Activated CD8-positive, alpha-beta memory T cell treated with anti-CD3 and anti-CD28 coated beads, Interleukin-2, amount 10 ng/mL, durations not matched to agents 7 days and 5 days (primary cell): ENCODE data around the gene TBX10. TPM values are rescaled to one million over a fixed set of nuclear protein-coding genes. Genes with fewer than 3 reads are reported as not detected.

Source experiments
- ATAC-seq: fragments of 150-1000 bp; cut with Tn5 transposase; one replicate; pipeline ENCODE4 v1.10.0; 2021; ENCODE audit warnings: moderate library complexity
- CTCF ChIA-PET: fragments of 350-600 bp; sonication (Branson Sonifier 250); formaldehyde crosslinking; loops from one replicate; lab custom pipeline; 2021; ENCODE audit warnings: antibody characterized with exemption; lab: Charles Lee
- DNase-seq: peaks from one replicate; pipeline ENCODE4 v3.0.0-alpha.2; 2020
- H3K27ac Mint-ChIP-seq: one replicate; pipeline ENCODE4 v1.8.0; 2021; ENCODE audit warnings: mild to moderate bottlenecking, mixed read lengths
- H3K27me3 Mint-ChIP-seq: one replicate; pipeline ENCODE4 v1.8.0; 2021; ENCODE audit warnings: mixed read lengths
- H3K36me3 Mint-ChIP-seq: one replicate; pipeline ENCODE4 v1.8.0; 2021; ENCODE audit warnings: mild to moderate bottlenecking, mixed read lengths
- H3K4me1 Mint-ChIP-seq: one replicate; pipeline ENCODE4 v1.8.0; 2021; ENCODE audit warnings: mixed read lengths
- H3K4me3 Mint-ChIP-seq: one replicate; pipeline ENCODE4 v1.8.0; 2021; ENCODE audit warnings: mild to moderate bottlenecking, moderate library complexity, mixed read lengths
- H3K9me3 Mint-ChIP-seq: one replicate; pipeline ENCODE4 v1.8.0; 2022; ENCODE audit warnings: low read depth, mixed read lengths
- total RNA-seq, 2 experiments: library from RNA; stranded (reverse); gene quantifications; one replicate each; pipeline ENCODE4 v1.2.3, GENCODE V29; 2021

Gene TBX10
- total RNA-seq, 2 experiments from 2014 or later: not detected

- no peaks in the 10 kb centered on the region for H3K36me3 Mint-ChIP-seq
- H3K4me1 Mint-ChIP-seq: no peaks in the 10 kb centered on the region
- no peak overlapping the region for H3K4me3 Mint-ChIP-seq
- CTCF ChIA-PET: interaction anchor here (2.2 kb wide), 1 partner anchor 41 kb away, joined by 6 read pairs; the partner anchor contains the start of gene NUDT8
- peak; percentile 30 for ATAC-seq
- H3K27ac Mint-ChIP-seq: no peak overlapping the region
- DNase-seq: no peak
- no peaks in the 10 kb centered on the region for H3K9me3 Mint-ChIP-seq
- no peaks in the 10 kb centered on the region for H3K27me3 Mint-ChIP-seq
Observed at GRCh38 chr11:67670316-67671210, 31.0 kb upstream of the TBX10 start.

- CTCF ChIA-PET: interaction anchor here (0.9 kb wide), 2 partner anchors 10 to 32 kb away, joined by 3 to 4 read pairs; no protein-coding TSS in a partner anchor
- no peak for ATAC-seq
- Mint-ChIP-seq H3K9me3 (no peaks in the 10 kb centered on the region), H3K4me1 (no peaks in the 10 kb centered on the region), H3K36me3 (no peaks in the 10 kb centered on the region), H3K27me3 (no peaks in the 10 kb centered on the region), H3K4me3 (no peak overlapping the region), H3K27ac (no peak overlapping the region)
- DNase-seq: no peak
Observed at GRCh38 chr11:67668192-67668551, 28.6 kb upstream of the TBX10 start.

DNA sequence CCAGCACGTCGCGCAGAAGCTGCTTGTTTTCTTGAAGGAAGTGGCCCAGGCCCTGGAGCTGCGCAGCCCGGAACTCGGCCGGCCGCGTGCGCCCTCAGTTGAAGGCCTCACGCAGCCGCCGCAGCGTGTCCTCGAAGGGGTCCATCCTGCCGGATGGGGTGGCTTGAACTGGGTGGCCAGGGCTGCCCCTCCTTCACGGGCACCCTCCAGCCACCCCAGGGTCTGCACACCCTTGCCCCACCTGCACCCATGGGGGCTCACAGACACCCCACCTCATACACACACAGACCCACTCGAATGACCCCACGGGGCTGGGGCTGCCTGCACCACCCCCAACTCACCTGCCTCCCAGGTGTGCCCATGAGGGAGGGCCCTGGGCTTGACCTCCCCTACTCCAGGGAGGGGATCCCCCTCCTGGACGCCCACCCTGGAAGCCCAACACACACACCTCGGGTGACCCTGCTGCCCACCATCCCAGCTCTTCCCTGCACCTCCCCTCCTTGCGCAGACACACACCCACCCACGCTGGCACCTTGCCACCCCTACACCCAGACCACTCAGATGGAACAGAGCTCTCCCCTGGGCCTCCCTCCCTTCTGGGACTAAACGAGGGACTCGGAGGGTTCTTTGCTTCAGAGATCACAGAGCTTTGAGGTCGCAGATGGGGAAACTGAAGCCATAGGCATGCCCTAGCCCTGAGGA is 28.1 kb upstream of the TBX10 start:
- no peak overlapping the region for H3K27ac Mint-ChIP-seq
- H3K9me3 Mint-ChIP-seq: no peaks in the 10 kb centered on the region
- H3K36me3 Mint-ChIP-seq: no peaks in the 10 kb centered on the region
- H3K4me1 Mint-ChIP-seq: no peaks in the 10 kb centered on the region
- ATAC-seq (peak; percentile 4), DNase-seq (no peak)
- no peaks in the 10 kb centered on the region for H3K27me3 Mint-ChIP-seq
- CTCF ChIA-PET: interaction anchor here (0.9 kb wide), 2 partner anchors 9 to 32 kb away, joined by 3 to 4 read pairs; no protein-coding TSS in a partner anchor
- no peak overlapping the region for H3K4me3 Mint-ChIP-seq

DNA sequence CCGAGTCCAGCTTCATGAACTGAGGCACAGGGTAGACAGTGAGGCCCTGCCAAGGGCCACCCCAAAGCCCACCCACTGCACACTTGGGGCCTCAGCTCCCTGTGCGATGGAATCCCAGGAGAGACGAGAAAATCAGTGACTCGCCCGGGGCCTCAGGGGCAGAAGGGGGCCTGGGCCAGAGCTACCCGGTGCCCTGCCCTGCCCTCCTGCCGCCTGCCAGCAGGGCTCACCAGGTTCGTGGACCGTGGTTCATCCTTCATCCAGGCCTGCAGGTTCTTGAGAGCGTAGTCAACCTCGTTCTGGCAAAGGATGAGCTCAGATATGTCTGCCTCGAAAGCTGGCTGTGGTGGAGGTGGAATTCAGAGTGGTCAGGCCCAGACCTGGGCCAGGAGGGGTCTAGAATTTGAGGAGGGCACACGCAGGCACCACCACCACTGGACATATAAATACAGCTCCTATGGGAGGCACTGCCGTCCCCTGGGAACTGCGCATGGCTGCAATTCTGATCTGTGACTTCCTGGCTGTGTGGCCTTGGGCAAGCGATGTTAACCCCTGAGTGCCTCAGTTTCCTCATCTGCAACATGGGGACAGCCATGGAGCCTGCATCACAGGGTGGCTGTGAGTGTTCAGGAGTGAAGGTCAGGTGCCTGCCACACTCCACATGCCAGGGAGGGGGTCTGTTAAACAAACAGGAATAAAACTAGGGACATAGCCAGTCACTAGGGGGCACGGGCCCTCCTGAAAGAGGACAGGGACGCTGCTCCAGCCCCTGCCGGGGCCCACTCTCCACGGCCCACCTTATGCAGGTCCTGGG is 27.3 kb upstream of the TBX10 start:
- CTCF ChIA-PET: interaction anchor here (0.5 to 0.9 kb wide), 2 partner anchors 31 to 298 kb away, joined by 3 to 4 read pairs; no protein-coding TSS in a partner anchor
- DNase-seq (no peak), ATAC-seq (no peak)
- H3K27me3 Mint-ChIP-seq: no peaks in the 10 kb centered on the region
- H3K4me3 Mint-ChIP-seq: no peak overlapping the region
- H3K9me3 Mint-ChIP-seq: no peaks in the 10 kb centered on the region
- H3K36me3 Mint-ChIP-seq: no peaks in the 10 kb centered on the region
- no peak overlapping the region for H3K27ac Mint-ChIP-seq
- no peaks in the 10 kb centered on the region for H3K4me1 Mint-ChIP-seq

DNA sequence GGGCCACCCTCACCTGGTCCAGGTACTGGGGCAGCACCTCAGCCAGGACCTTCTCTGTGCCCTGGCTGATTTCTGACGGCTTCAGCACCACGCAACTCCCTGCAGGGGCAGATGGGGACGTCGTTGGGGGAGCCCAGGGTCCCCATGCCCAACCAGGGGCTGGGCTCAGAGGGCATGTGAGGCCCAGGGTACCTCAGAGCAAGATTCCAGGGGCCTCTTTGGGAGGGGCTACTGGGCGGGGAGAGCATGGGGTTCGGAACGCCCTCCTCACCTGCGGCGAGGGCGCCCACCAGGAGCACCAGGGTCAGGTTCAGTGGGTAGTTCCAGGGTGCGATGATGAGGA is 26.7 kb upstream of the TBX10 start:
- Mint-ChIP-seq H3K36me3 (no peaks in the 10 kb centered on the region), H3K4me1 (no peaks in the 10 kb centered on the region), H3K9me3 (no peaks in the 10 kb centered on the region), H3K4me3 (no peak overlapping the region), H3K27me3 (no peaks in the 10 kb centered on the region), H3K27ac (no peak overlapping the region)
- CTCF ChIA-PET: interaction anchor here (0.5 kb wide), 1 partner anchor 299 kb away, joined by 3 read pairs; no protein-coding TSS in a partner anchor
- no peak for DNase-seq
- no peak for ATAC-seq

- ATAC-seq (no peak), DNase-seq (no peak)
- no peaks in the 10 kb centered on the region for H3K27me3 Mint-ChIP-seq
- no peaks in the 10 kb centered on the region for H3K4me1 Mint-ChIP-seq
- H3K36me3 Mint-ChIP-seq: no peaks in the 10 kb centered on the region
- no peak overlapping the region for H3K27ac Mint-ChIP-seq
- H3K9me3 Mint-ChIP-seq: no peaks in the 10 kb centered on the region
- CTCF ChIA-PET: interaction anchor here (1.2 kb wide), 2 partner anchors 10 to 36 kb away, joined by 3 read pairs; partner anchors contain the start of gene NUDT8
- H3K4me3 Mint-ChIP-seq: no peak overlapping the region
Observed at GRCh38 chr11:67665541-67666302, 26.2 kb upstream of the TBX10 start.

DNA sequence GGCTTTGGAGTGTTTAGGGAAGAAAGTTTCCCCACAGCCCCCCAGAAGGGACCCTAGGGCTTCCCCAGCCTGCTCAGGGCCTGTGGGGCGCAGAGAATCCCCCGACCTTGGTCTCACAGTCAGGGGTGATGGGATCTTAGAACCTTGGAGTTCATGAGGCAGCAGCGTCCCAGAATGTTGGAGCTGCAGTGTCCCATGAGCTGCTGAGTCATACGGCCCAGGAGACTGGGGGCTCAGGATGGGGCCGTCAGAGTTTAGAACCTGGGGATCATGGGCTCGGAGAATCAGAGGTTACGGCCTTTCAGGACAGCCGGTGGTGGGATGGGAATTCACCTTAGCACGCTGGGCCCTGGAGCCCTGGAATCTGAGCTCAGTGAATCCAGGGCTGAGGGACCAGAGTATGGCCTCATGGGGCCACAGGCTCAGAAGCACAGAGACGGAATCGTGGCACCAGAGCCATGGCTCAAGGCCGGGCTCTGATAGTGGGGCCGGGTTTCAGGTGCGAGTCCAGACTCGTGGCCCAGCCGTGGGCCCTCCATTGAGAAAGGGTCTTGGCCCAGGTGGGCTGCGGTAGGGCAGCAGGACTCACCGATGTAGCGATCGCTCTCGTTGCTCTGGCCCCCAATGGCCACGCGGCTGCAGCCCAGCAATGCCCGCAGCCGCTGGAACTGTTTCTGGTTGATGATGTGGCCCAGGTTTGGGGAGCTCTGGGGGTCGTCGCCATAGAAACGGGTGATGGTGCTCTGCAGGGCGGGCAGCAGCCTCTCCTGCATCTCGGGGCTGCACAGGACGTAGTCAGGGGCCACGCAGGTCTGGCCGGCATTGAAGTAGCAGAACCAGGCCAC is 25.4 kb upstream of the TBX10 start:
- Mint-ChIP-seq H3K4me3 (no peak overlapping the region), H3K36me3 (no peaks in the 10 kb centered on the region), H3K27ac (no peak overlapping the region), H3K4me1 (no peaks in the 10 kb centered on the region), H3K9me3 (no peaks in the 10 kb centered on the region), H3K27me3 (no peaks in the 10 kb centered on the region)
- CTCF ChIA-PET: interaction anchor here (0.6 to 1.2 kb wide), 3 partner anchors 9 to 736 kb away, joined by 3 to 5 read pairs (median 3); partner anchors contain the start of gene NUDT8
- no peak for DNase-seq
- ATAC-seq: no peak

GRCh38 chr11:67664213-67664585 is 24.6 kb upstream of the TBX10 start:
- DNase-seq (no peak), ATAC-seq (no peak)
- H3K27ac Mint-ChIP-seq: no peak overlapping the region
- H3K4me1 Mint-ChIP-seq: no peaks in the 10 kb centered on the region
- no peak overlapping the region for H3K4me3 Mint-ChIP-seq
- H3K9me3 Mint-ChIP-seq: no peaks in the 10 kb centered on the region
- CTCF ChIA-PET: interaction anchor here (1.2 kb wide), 1 partner anchor 8 kb away, joined by 3 read pairs; no protein-coding TSS in a partner anchor
- H3K36me3 Mint-ChIP-seq: no peaks in the 10 kb centered on the region
- no peaks in the 10 kb centered on the region for H3K27me3 Mint-ChIP-seq

- H3K36me3 Mint-ChIP-seq: no peaks in the 10 kb centered on the region
- DNase-seq (no peak), ATAC-seq (no peak)
- no peaks in the 10 kb centered on the region for H3K27me3 Mint-ChIP-seq
- no peak overlapping the region for H3K27ac Mint-ChIP-seq
- H3K4me1 Mint-ChIP-seq: peaks cover 5% of the 10 kb centered on the region
- H3K4me3 Mint-ChIP-seq: no peak overlapping the region
- H3K9me3 Mint-ChIP-seq: no peaks in the 10 kb centered on the region
- CTCF ChIA-PET: interaction anchor here (10.0 kb wide), 1 partner anchor 33 kb away, joined by 132 read pairs; the partner anchor contains the start of gene NUDT8
Observed at GRCh38 chr11:67663532-67664212, 24.1 kb upstream of the TBX10 start.

- Mint-ChIP-seq H3K27ac (no peak overlapping the region), H3K27me3 (no peaks in the 10 kb centered on the region), H3K4me1 (peaks cover 5% of the 10 kb centered on the region), H3K4me3 (no peak overlapping the region), H3K36me3 (no peaks in the 10 kb centered on the region), H3K9me3 (no peaks in the 10 kb centered on the region)
- no peak for DNase-seq
- CTCF ChIA-PET: interaction anchor here (9.2 to 10.0 kb wide), 2 partner anchors 16 to 33 kb away, joined by 111 to 132 read pairs; partner anchors contain the start of genes ACY3 and NUDT8
- no peak for ATAC-seq
Observed at GRCh38 chr11:67662835-67663531, 23.4 kb upstream of the TBX10 start.
